OCI-LY1 (cell line): ENCODE results near the gene DLG1.

Experiments
- H2AFZ ChIP-seq: fragments of 200-600 bp; sonication (generic), shearing (Covaris generic); 2 replicates; pipeline ENCODE4 v1.6.0; 2014; ENCODE audit warnings: antibody characterized with exemption, mild to moderate bottlenecking, low read length
- H3F3A ChIP-seq: fragments of 200-600 bp; sonication (generic), shearing (Covaris generic); 2 replicates; pipeline ENCODE4 v1.6.0; 2014; ENCODE audit warnings: mild to moderate bottlenecking, antibody characterized with exemption, low read length, moderate library complexity; ENCODE audit not compliant: insufficient read depth
- H3K27ac ChIP-seq: fragments of 200-600 bp; sonication (generic); 2 replicates; pipeline ENCODE4 v1.5.1; 2014; ENCODE audit warnings: low read length, mixed run types, mild to moderate bottlenecking, low read depth; ENCODE audit not compliant: poor library complexity, severe bottlenecking
- H3K27me3 ChIP-seq: fragments of 200-600 bp; sonication (generic); 2 replicates; pipeline ENCODE4 v1.6.0; 2014; ENCODE audit warnings: antibody characterized with exemption, mild to moderate bottlenecking, low read length, moderate library complexity; ENCODE audit not compliant: insufficient read depth
- H3K36me3 ChIP-seq: fragments of 200-600 bp; sonication (generic); 2 replicates; pipeline ENCODE4 v1.6.1; 2014; ENCODE audit warnings: mild to moderate bottlenecking, antibody characterized with exemption, low read length, moderate library complexity, mixed read lengths; ENCODE audit not compliant: insufficient read depth
- H3K4me1 ChIP-seq: fragments of 200-600 bp; sonication (generic); 2 replicates; pipeline ENCODE4 v1.5.1; 2014; ENCODE audit warnings: mild to moderate bottlenecking, low read length, moderate library complexity; ENCODE audit not compliant: insufficient read depth, severe bottlenecking
- H3K4me2 ChIP-seq: fragments of 200-600 bp; sonication (generic), shearing (Covaris generic); 2 replicates; pipeline ENCODE4 v1.6.1; 2014; ENCODE audit warnings: low read length
- H3K4me3 ChIP-seq: fragments of 200-600 bp; sonication (generic); 2 replicates; pipeline ENCODE4 v1.5.1; 2014; ENCODE audit warnings: low read length, low read depth, mild to moderate bottlenecking, mixed read lengths; ENCODE audit not compliant: poor library complexity, severe bottlenecking
- H3K79me2 ChIP-seq: fragments of 200-600 bp; shearing (Covaris generic); 2 replicates; pipeline ENCODE4 v1.6.1; 2016; ENCODE audit warnings: mixed run types, low read length, mixed read lengths; ENCODE audit not compliant: insufficient read depth
- H3K9ac ChIP-seq: fragments of 200-600 bp; sonication (generic), shearing (Covaris generic); 2 replicates; pipeline ENCODE4 v1.6.1; 2014; ENCODE audit warnings: mild to moderate bottlenecking, low read length, mixed read lengths
- H3K9me2 ChIP-seq: fragments of 200-600 bp; sonication (generic), shearing (Covaris generic); 2 replicates; pipeline ENCODE4 v1.6.1; 2014; ENCODE audit warnings: low read depth, mild to moderate bottlenecking, low read length, mixed read lengths
- H3K9me3 ChIP-seq: fragments of 200-600 bp; shearing (Covaris generic); 2 replicates; pipeline ENCODE4 v1.6.1; 2014; ENCODE audit warnings: low read length, mixed read lengths
- H4K20me1 ChIP-seq: fragments of 200-600 bp; sonication (generic), shearing (Covaris generic); 2 replicates; pipeline ENCODE4 v1.6.0; 2016; ENCODE audit warnings: mild to moderate bottlenecking, low read length; ENCODE audit not compliant: insufficient read depth
- EZH2 ChIP-seq: fragments of 200-600 bp; sonication (generic), shearing (Covaris generic); IDR thresholded peaks from 2 replicates; pipeline ENCODE4 v1.8.0; 2017; ENCODE audit warnings: borderline replicate concordance, mixed run types, mild to moderate bottlenecking, antibody characterized with exemption, low read length, moderate library complexity, mixed read lengths
- TF ChIP-seq, protein P1 (sequence below): fragments of 200-600 bp; sonication (generic), shearing (Covaris generic); IDR thresholded peaks from 2 replicates; pipeline ENCODE4 v1.5.1; 2017; ENCODE audit warnings: mild to moderate bottlenecking, antibody characterized with exemption, low read length, moderate library complexity, mixed read lengths

DLG1 gene

GRCh38 chr3:197285557-197285956 lies 12.9 kb downstream of the DLG1 start:
- no peak overlapping the region for H2AFZ ChIP-seq
- TF ChIP-seq, protein P1, sequence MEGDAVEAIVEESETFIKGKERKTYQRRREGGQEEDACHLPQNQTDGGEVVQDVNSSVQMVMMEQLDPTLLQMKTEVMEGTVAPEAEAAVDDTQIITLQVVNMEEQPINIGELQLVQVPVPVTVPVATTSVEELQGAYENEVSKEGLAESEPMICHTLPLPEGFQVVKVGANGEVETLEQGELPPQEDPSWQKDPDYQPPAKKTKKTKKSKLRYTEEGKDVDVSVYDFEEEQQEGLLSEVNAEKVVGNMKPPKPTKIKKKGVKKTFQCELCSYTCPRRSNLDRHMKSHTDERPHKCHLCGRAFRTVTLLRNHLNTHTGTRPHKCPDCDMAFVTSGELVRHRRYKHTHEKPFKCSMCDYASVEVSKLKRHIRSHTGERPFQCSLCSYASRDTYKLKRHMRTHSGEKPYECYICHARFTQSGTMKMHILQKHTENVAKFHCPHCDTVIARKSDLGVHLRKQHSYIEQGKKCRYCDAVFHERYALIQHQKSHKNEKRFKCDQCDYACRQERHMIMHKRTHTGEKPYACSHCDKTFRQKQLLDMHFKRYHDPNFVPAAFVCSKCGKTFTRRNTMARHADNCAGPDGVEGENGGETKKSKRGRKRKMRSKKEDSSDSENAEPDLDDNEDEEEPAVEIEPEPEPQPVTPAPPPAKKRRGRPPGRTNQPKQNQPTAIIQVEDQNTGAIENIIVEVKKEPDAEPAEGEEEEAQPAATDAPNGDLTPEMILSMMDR: no peak
- H3K4me1 ChIP-seq: no peaks in the 10 kb centered on the region
- H3K4me3 ChIP-seq: no peak overlapping the region
- H3K27ac ChIP-seq: no peak overlapping the region
- peaks cover 23% of the 10 kb centered on the region for H3K79me2 ChIP-seq
- peaks cover 85% of the 10 kb centered on the region for H3K36me3 ChIP-seq
- no peaks in the 10 kb centered on the region for H3F3A ChIP-seq
- no peaks in the 10 kb centered on the region for H3K27me3 ChIP-seq
- no peaks in the 10 kb centered on the region for H4K20me1 ChIP-seq
- no peak overlapping the region for H3K9ac ChIP-seq
- no peak overlapping the region for H3K4me2 ChIP-seq
- peaks cover 3% of the 10 kb centered on the region; the same call in 1 of the 2 replicates for H3K9me3 ChIP-seq
- no peaks in the 10 kb centered on the region for H3K9me2 ChIP-seq

DNA sequence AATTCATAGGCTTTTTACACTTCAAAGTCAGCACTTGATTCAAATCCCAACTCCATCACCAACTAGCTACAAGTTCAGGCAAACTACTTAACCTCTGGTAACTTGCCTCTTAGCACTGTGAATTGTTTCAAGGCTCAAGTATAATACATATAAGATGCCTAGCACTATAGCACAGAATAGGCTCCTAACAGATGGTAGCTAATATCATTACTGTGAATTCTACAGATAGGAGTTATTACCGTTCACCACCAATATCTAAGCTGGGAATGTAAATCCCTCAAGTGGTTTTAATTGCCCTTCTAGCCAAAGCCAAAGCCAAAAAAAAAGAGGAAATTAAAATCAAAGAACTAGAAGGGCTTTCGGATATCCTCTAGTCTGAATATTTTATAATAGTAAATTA lies 15.4 kb downstream of the DLG1 start:
- H3K36me3 ChIP-seq: peaks cover 86% of the 10 kb centered on the region
- no peak overlapping the region for H3K4me2 ChIP-seq
- H3K9me3 ChIP-seq: peaks cover 3% of the 10 kb centered on the region; the same call in 1 of the 2 replicates
- H3K27me3 ChIP-seq: no peaks in the 10 kb centered on the region
- H3K4me3 ChIP-seq: no peak overlapping the region
- no peaks in the 10 kb centered on the region for H3F3A ChIP-seq
- H3K27ac ChIP-seq: no peak overlapping the region
- peaks cover 18% of the 10 kb centered on the region for H3K79me2 ChIP-seq
- no peaks in the 10 kb centered on the region for H3K9me2 ChIP-seq
- H3K9ac ChIP-seq: no peak overlapping the region
- no peak overlapping the region for H2AFZ ChIP-seq
- H3K4me1 ChIP-seq: no peaks in the 10 kb centered on the region
- no peak for TF ChIP-seq EZH2
- TF ChIP-seq, protein P1: no peak
- H4K20me1 ChIP-seq: no peaks in the 10 kb centered on the region

DNA sequence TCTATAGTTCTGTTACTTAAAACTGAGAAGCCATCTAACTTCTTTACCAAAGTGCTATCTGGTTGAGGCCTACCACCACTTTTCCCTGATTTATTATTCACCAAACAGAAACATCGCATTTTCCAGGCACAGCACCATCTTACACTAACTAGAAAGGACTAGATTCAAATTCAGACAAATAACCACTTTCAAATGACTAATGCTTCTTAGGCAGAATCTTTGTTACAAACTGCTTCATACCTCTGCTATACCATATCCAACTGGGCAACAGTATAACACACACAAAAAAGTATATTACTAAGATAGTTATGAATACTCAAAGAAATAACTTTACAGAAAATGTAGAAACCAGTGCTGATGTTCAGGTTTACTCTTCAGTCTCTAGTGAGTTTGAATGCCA lies 16.6 kb downstream of the DLG1 start:
- H3K4me3 ChIP-seq: no peak overlapping the region
- H3K9ac ChIP-seq: no peak overlapping the region
- TF ChIP-seq, protein P1: no peak
- no peak for TF ChIP-seq EZH2
- H3K27me3 ChIP-seq: no peaks in the 10 kb centered on the region
- peaks cover 85% of the 10 kb centered on the region for H3K36me3 ChIP-seq
- H2AFZ ChIP-seq: no peak overlapping the region
- no peak overlapping the region for H3K4me2 ChIP-seq
- no peak overlapping the region for H3K27ac ChIP-seq
- no peaks in the 10 kb centered on the region for H3K4me1 ChIP-seq
- no peaks in the 10 kb centered on the region for H4K20me1 ChIP-seq
- no peaks in the 10 kb centered on the region for H3F3A ChIP-seq
- H3K79me2 ChIP-seq: peaks cover 13% of the 10 kb centered on the region
- H3K9me2 ChIP-seq: no peaks in the 10 kb centered on the region
- peaks cover 3% of the 10 kb centered on the region; the same call in 1 of the 2 replicates for H3K9me3 ChIP-seq
